ENCODE measurements around the gene NOMO2.
"Not testable (repeated sequence)": the region's sequence is repeated elsewhere in the genome, so short reads cannot be mapped to it uniquely, and the experiment has no call there.

- not testable (repeated sequence) for TF ChIP-seq CBFB (CRISPR knock-in tag; IDR thresholded peaks at IDR 0.05; ENCODE audit: low read depth); CREB1 (CRISPR knock-in tag; IDR thresholded peaks at IDR 0.05); CTCF (IDR thresholded peaks at IDR 0.05); JUN (CRISPR knock-in tag; IDR thresholded peaks at IDR 0.05); NR3C1 (CRISPR knock-in tag; conservative IDR thresholded peaks at IDR 0.05; ENCODE audit: low read depth)
These were observed 17.4 kb upstream of the NOMO2 start for GRCh38 chr16:18579261-18579660.

All from WTC11 (cell line).